HG03159 (cell line): ENCODE data around the gene AZU1.
"Not testable (repeated sequence)": the region's sequence is repeated elsewhere in the genome, so short reads cannot be mapped to it uniquely, and the experiment has no call there.

Experiments used
- ATAC-seq: cut with Tn5 transposase; IDR thresholded peaks from one replicate; pipeline ENCODE4 v1.9.1; 2021; ENCODE audit warnings: mild to moderate bottlenecking, moderate library complexity; ENCODE audit not compliant: unreplicated experiment

The AZU1 gene

DNA sequence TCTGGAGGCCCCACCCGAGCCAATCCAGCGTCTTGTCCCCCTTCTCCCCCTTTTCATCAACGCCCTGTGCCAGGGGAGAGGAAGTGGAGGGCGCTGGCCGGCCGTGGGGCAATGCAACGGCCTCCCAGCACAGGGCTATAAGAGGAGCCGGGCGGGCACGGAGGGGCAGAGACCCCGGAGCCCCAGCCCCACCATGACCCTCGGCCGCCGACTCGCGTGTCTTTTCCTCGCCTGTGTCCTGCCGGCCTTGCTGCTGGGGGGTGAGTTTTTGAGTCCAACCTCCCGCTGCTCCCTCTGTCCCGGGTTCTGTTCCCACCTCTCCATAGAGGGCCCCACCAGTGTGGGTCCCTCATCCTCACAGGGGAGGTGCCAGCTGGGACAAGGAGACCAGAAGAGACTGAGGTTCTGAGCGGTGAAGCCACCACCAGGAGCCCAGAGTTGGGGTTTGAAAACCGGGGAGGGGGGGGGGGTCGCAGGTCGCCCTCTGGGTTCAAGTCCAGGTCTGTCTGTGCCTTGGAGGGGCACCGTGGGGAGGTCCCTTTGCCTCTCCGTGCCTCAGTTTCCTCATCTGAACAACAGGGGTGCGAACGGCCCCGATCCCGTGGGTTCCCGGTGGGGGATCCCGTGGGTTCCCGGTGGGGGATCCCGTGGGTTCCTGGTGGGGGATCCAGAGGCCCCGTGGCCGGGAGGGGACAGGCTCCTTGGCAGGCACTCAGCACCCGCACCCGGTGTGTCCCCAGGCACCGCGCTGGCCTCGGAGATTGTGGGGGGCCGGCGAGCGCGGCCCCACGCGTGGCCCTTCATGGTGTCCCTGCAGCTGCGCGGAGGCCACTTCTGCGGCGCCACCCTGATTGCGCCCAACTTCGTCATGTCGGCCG lies 24.7 kb downstream of the AZU1 start, which contains the start of gene ELANE:
ELANE (plus strand) TSS at position 168 of the 878 bp plus-strand sequence; CDS start at position 194, 26 bp downstream.
- ATAC-seq = no peak

DNA sequence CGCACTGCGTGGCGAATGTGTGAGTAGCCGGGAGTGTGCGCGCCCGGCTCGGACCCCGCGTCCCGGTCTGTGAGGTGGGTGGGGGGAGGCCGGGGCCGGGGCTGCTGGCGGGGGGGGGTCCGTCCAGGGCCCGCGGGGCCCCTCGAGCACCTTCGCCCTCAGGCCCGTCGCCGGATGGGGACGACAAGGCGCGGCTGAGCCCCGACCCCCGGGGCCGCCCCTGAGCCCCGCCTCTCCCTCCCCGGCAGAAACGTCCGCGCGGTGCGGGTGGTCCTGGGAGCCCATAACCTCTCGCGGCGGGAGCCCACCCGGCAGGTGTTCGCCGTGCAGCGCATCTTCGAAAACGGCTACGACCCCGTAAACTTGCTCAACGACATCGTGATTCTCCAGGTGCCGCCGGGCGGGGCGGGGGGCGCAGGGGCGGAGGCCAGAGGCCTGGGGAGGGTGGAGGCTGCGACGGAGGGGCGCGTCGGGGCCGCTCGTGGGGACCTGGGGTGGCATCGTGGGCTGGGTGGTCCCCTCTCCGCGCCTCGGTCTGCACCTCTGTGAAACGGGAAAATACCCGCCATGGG lies 25.5 kb downstream of the AZU1 start:
- ATAC-seq = no peak

- not testable (repeated sequence) for ATAC-seq
Measured at GRCh38 chr19:853614-854220, 26.1 kb downstream of the AZU1 start.

- ATAC-seq = no peak
Measured at GRCh38 chr19:854549-854948, 26.9 kb downstream of the AZU1 start.

DNA sequence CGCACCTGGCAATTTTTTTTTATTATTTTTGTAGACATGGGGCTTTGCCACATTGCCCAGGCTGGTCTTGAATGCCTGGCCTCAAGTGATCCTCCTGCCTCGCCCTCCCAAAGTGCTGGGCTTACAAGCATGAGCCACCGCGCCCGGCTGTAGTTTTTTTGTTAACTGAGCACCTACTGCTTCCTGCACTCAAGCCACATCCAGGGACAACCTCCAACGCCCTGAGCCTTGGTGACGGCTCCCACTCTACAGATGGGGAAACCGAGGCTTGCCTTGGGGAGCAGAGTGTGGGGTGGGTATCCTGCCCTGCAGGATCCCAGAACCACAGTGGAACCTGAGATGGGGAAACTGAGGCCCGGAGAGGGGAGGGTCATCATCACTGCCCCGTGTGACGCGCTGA lies 27.5 kb downstream of the AZU1 start:
- ATAC-seq = no peak

- no peak for ATAC-seq
Measured at GRCh38 chr19:855566-856120, 28.0 kb downstream of the AZU1 start.

DNA sequence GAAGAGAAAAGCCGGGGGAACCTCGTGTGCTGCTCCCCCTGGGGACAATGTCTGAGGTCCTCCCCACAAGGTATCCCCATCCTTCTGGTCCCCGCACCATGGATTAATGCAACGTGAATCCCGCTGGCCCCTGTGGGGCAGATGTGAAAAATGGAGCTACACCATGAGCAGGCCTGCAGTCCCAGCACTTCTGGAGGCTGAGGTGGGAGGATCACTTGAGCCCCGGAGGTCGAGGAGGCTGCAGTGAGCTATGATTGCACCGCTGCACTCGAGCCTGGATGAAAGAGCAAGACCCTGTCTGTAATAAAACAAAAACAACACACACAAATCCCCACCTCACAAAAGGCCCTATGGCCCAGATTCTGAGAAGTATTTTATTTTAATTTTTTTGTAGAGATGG lies 30.6 kb downstream of the AZU1 start:
- no peak for ATAC-seq

DNA sequence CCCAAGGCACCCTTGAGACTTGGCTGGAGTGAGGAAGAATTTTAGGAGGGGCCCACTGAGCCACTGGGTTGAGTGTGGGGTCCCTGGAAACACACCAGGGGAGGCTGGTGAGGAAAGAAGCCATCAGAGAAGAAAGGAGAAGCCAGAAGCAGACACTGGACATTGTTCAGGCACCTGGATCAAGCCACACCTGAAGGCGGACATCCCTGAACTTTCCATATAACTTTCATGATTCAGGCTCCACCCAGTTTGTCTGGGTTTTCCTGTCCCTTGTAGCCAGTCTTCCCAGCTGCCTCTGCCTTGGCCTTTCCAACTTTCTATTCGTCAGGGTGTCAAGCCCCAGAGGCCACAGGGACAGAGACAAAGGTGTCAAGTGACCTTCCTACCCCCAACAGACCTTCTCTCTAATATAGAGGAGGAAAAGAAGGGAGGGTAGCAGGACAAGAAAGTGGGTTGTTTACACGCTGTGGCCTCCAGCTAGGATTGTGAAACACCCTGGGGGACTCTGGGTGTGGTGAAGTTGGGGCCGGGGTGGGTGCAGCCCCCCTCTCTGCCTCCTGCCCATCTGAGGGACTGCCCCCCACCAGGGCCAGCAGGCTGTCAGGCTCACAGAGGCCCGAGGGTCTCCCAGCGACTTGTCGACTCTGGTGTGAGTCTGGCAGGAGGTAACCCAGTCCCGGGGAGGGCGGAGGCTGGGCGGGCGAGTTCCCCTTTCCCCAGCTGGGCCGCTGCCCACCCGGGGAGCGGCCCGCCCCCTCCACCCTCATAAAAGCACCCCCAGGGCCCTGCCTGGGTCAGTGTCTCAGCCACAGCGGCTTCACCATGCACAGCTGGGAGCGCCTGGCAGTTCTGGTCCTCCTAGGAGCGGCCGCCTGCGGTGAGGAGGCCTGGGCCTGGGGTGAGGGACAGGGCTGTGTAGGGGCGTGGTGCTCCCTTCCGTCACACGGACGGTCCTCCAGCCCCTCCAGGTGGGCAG lies 31.5 kb downstream of the AZU1 start, which contains the start of gene CFD:
CFD (plus strand) TSS at position 797 of the 976 bp plus-strand sequence; CDS start at position 823, 26 bp downstream.
- ATAC-seq = no peak

- ATAC-seq = no peak
Measured at GRCh38 chr19:861141-861755, 33.6 kb downstream of the AZU1 start.

DNA sequence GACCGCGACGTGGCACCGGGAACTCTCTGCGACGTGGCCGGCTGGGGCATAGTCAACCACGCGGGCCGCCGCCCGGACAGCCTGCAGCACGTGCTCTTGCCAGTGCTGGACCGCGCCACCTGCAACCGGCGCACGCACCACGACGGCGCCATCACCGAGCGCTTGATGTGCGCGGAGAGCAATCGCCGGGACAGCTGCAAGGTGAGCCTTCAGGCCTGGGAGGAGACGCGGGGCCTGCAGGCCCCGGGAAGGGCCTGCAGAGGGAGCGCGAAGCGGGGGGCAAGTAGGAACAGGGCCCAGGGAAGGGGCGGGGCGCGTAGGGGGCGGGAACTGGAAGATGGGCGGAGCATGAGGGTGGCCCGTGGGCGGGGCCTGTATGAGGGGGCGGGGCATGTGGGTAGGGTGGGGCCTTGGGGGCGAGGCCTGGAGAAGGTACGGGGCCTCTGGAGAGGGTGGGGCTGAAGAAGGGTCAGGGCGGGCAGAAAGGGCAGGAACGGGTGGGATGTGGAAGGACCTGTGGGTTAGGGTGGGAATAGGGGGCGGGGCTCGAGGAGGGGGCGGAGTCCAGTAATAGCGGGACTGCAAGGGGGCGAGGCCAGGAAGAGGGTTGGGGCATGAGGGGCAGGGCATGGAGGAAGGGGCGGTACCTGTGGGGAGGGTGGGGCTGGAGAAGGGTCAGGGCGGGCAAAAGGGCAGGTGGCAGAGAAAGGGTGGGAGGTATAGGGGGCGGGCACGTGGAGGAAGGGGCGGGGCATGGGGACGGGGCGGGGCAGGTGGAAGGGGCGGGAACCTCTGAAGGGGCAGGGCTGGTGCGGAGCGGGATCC lies 34.3 kb downstream of the AZU1 start:
- ATAC-seq = no peak

DNA sequence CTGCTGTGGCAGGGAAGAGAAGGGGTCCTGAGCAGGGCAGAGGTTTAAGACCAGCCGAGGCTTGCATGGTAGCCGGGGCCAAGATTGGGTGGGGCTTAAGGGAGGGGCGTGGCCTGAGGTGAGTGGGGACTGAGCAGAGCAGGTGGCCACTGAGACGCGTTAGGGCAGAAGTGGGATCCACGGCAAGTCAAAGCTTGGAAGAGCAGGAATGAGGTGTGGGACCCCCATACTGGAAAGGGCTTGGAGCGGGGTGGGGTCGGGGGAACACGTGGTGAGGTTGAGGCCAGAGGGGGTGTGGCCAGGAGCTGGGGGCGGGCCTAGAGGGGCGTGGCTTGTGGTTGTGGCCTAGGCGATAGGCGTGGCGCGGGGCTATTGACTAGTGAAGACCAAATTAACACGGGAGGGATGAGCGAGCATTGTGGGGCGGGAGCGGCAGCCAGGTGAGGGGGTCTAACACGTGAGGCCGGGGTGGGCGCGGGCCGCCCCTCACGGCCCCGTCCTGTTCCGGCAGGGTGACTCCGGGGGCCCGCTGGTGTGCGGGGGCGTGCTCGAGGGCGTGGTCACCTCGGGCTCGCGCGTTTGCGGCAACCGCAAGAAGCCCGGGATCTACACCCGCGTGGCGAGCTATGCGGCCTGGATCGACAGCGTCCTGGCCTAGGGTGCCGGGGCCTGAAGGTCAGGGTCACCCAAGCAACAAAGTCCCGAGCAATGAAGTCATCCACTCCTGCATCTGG lies 35.1 kb downstream of the AZU1 start:
- no peak for ATAC-seq

GRCh38 chr19:863315-863620 lies 35.6 kb downstream of the AZU1 start:
- ATAC-seq = no peak

DNA sequence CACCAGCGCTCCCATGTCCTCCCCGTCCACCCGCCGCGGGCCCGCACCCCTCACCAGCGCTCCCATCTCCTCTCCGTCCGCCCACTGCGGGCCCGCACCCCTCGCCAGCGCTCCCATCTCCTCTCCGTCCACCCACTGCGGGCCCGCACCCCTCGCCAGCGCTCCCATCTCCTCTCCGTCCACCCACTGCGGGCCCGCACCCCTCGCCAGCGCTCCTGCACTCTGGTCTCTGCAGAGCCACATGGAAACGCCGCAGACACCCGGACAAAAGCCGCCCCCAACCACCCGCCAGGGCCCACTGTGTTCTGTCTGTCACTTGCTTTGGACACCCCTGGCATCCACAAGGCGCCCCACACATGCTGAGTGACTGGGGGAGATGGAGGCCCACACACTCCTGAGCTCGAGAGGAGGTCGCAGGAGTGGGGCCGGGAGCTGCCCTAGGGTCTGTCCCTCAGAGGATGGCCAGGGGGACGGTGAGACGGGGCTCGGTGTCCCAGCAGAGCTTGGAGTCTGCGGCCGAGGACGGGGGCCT lies 39.2 kb downstream of the AZU1 start:
- no peak for ATAC-seq

- ATAC-seq = no peak
Measured at GRCh38 chr19:867301-867793, 39.7 kb downstream of the AZU1 start.

GRCh38 chr19:867855-868457 lies 40.3 kb downstream of the AZU1 start:
- ATAC-seq = no peak

DNA sequence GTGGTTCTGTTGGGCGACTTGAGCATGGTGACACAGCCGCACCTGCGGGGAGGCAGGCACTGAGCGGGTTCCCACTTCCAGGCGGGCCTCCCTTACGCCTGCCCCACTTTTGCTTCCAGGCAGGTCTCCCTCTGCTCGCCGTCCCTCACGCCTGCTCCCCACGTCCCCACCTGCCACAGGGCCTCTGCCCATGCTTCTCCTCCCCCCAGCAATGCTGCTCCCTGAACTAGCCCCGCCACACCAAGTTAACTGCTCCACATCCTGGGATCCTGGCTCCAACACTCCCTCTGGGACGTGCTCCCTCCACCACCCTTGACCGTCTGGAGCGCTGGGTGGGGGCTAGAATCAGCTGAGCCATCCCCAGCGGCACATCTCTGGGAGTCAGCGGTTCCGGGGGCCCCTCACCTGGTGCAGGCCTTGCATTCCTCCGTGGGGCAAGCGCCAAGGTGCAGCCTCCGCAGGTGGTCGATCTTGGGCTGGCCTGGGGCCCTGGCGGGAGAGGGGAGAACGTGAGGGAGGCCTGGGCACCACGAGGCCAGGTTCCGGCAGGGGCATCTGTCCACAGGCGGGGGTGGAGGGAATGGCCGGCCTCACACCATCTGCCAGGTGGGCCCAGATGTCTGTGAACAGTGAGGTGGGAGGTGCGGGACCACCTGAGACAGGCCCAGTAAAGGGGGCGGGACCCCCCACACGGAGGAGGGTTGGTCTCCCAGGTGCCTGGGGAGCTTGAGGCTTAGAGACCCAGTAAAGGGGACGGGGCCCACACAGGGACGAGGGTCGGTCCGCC lies 41.0 kb downstream of the AZU1 start:
- ATAC-seq = no peak
